T-helper 2 cell treated with Interferon-gamma antibody and Interleukin-4, amounts not matched to agents 5 μg/mL and 100 μg/mL, for 36 hours (primary cell): ENCODE results near the gene SEPTIN8.

Experiments
- DNase-seq: peaks from one replicate; pipeline ENCODE4 v3.0.0; 2021; ENCODE audit warnings: low spot score
- H3K27ac Mint-ChIP-seq: one replicate; pipeline ENCODE4 v1.8.0; 2021; ENCODE audit warnings: mild to moderate bottlenecking, mixed read lengths
- H3K27me3 Mint-ChIP-seq: one replicate; pipeline ENCODE4 v1.8.0; 2021; ENCODE audit warnings: low read depth, mixed read lengths
- H3K36me3 Mint-ChIP-seq: one replicate; pipeline ENCODE4 v1.8.0; 2021; ENCODE audit warnings: low read depth, mixed read lengths
- H3K4me1 Mint-ChIP-seq: one replicate; pipeline ENCODE4 v1.8.0; 2021; ENCODE audit warnings: low read depth, mixed read lengths
- H3K4me3 Mint-ChIP-seq: one replicate; pipeline ENCODE4 v1.8.0; 2022; ENCODE audit warnings: mild to moderate bottlenecking, moderate library complexity, mixed read lengths
- H3K9me3 Mint-ChIP-seq: one replicate; pipeline ENCODE4 v1.8.0; 2021; ENCODE audit warnings: mixed read lengths

The SEPTIN8 gene

GRCh38 chr5:132718544-132719312, 58.3 kb downstream of the SEPTIN8 start:
- H3K4me1 Mint-ChIP-seq, result peaks cover 9% of the 10 kb centered on the region
- DNase-seq, result no peak
- no peaks in the 10 kb centered on the region for H3K27me3 Mint-ChIP-seq
- no peak overlapping the region for H3K4me3 Mint-ChIP-seq
- no peaks in the 10 kb centered on the region for H3K9me3 Mint-ChIP-seq
- peaks cover 15% of the 10 kb centered on the region for H3K36me3 Mint-ChIP-seq
- no peak overlapping the region for H3K27ac Mint-ChIP-seq

GRCh38 chr5:132714456-132715307, 62.4 kb downstream of the SEPTIN8 start:
- Mint-ChIP-seq H3K27ac (no peak overlapping the region), H3K4me1 (peaks cover 10% of the 10 kb centered on the region), H3K36me3 (peaks cover 17% of the 10 kb centered on the region), H3K9me3 (no peaks in the 10 kb centered on the region), H3K27me3 (no peaks in the 10 kb centered on the region), H3K4me3 (peak overlapping the region; percentile 50)
- no peak for DNase-seq

GRCh38 chr5:132708645-132709044, 68.4 kb downstream of the SEPTIN8 start:
- Mint-ChIP-seq H3K27ac (peak overlapping the region; percentile 26), H3K4me1 (peaks cover 14% of the 10 kb centered on the region), H3K9me3 (no peaks in the 10 kb centered on the region), H3K27me3 (no peaks in the 10 kb centered on the region), H3K4me3 (no peak overlapping the region), H3K36me3 (peaks cover 25% of the 10 kb centered on the region)
- no peak for DNase-seq

- DNase-seq, result no peak
- no peak overlapping the region for H3K4me3 Mint-ChIP-seq
- H3K36me3 Mint-ChIP-seq, result peaks cover 43% of the 10 kb centered on the region
- H3K27me3 Mint-ChIP-seq, result no peaks in the 10 kb centered on the region
- peaks cover 17% of the 10 kb centered on the region for H3K4me1 Mint-ChIP-seq
- H3K27ac Mint-ChIP-seq, result no peak overlapping the region
- H3K9me3 Mint-ChIP-seq, result no peaks in the 10 kb centered on the region
Measured at GRCh38 chr5:132704875-132705274, 72.2 kb downstream of the SEPTIN8 start.
